K562 (cell line): ENCODE data around the gene VPREB1. TPM values are rescaled to one million over a fixed set of nuclear protein-coding genes. Genes with fewer than 3 reads are reported as not detected.
A peak's percentile ranks its signal among the peaks of the same experiment; 100 is the strongest.

Experiments
- ATAC-seq: fragments of 200-7000 bp; cut with Tn5 transposase; 3 replicates; pipeline ENCODE4 v1.9.1; 2020; ENCODE audit warnings: moderate library complexity
- BruUV-seq: library from RNA; stranded (reverse); fragments of 400-500 nt; replicated peaks from 2 replicates; lab custom pipeline; 2021; lab: Mats Ljungman, UMichigan
- CTCF ChIA-PET: fragments of 300-600 bp; formaldehyde crosslinking; extraction: SDS; loops from one replicate; lab custom pipeline; 2021; ENCODE audit warnings: low intra/inter-chr PET ratio; lab: Yijun Ruan, JAX
- POLR2A ChIA-PET: fragments of 300-600, 350-650 bp; sonication (Branson Sonifier 250); formaldehyde crosslinking; extraction: SDS; loops from one replicate; lab custom pipeline; 2021; ENCODE audit warnings: antibody characterized with exemption, inconsistent platforms; lab: Yijun Ruan, JAX
- DNase-seq, 4 experiments: peaks; one replicate each; pipeline versions ENCODE4 v3.0.0 to v3.0.0-alpha.2; 2011 to 2018; ENCODE audit warnings: low spot score in 3 of 4, mixed read lengths in 3 of 4; ENCODE audit errors: extremely low read depth in 1 of 4
- FAIRE-seq: peaks from 2 replicates; lab custom pipeline; 2011; peaks lifted over from hg19 to GRCh38; lab: Jason Lieb, UNC
- H2AFZ ChIP-seq: 2 replicates; pipeline ENCODE4 v1.6.0; 2011; ENCODE audit warnings: low read depth, low read length, control low read depth, inconsistent platforms
- H3K27ac ChIP-seq: fragments of 200-600 bp; 3 replicates; pipeline ENCODE4 v1.8.0; 2011; ENCODE audit warnings: low read depth, mild to moderate bottlenecking, control low read depth, inconsistent platforms, low read length, moderate library complexity, mixed read lengths; ENCODE audit errors: extremely low read depth
- H3K27me3 ChIP-seq, 2 experiments: fragments of 300-600 bp in 1 of 2; 2 replicates in 1 of 2; 3 replicates in 1 of 2; pipeline versions ENCODE4 v1.6.0 to v1.8.0; 2011; ENCODE audit warnings: inconsistent platforms in 2 of 2, low read length in 2 of 2, mild to moderate bottlenecking in 1 of 2, mixed read lengths in 1 of 2, moderate library complexity in 1 of 2; ENCODE audit not compliant: control insufficient read depth in 2 of 2, insufficient read depth in 2 of 2
- H3K36me3 ChIP-seq: fragments of 300-600 bp; 3 replicates; pipeline ENCODE4 v1.8.0; 2011; ENCODE audit warnings: mild to moderate bottlenecking, low read length, inconsistent platforms; ENCODE audit not compliant: control insufficient read depth, insufficient read depth
- H3K4me1 ChIP-seq, 2 experiments: fragments of 200-600 bp in 1 of 2; replicated peaks in 1 of 2; 2 replicates in 1 of 2; 3 replicates in 1 of 2; pipeline versions ENCODE4 v1.5.1 to v1.8.0; 2011; ENCODE audit warnings: inconsistent platforms in 2 of 2, low read length in 2 of 2, mild to moderate bottlenecking in 1 of 2, mixed read lengths in 1 of 2, moderate library complexity in 1 of 2; ENCODE audit not compliant: control insufficient read depth in 2 of 2, insufficient read depth in 2 of 2
- H3K4me2 ChIP-seq: 2 replicates; pipeline ENCODE4 v1.6.1; 2011; ENCODE audit warnings: low read length, control low read depth, inconsistent platforms, mixed read lengths; ENCODE audit not compliant: insufficient read depth
- H3K4me3 ChIP-seq: fragments of 200-600 bp; sonication (generic), shearing (Covaris generic); 2 replicates; pipeline ENCODE4 v1.5.1; 2016; ENCODE audit warnings: control low read depth, inconsistent platforms
- H3K79me2 ChIP-seq: fragments of 200-600 bp; 3 replicates; pipeline ENCODE4 v1.8.0; 2011; ENCODE audit warnings: low read length, inconsistent platforms; ENCODE audit not compliant: control insufficient read depth, insufficient read depth
- H3K9ac ChIP-seq, 2 experiments: 2 replicates each; pipeline versions ENCODE4 v1.6.0 to v1.6.1; 2011; ENCODE audit warnings: low read depth in 2 of 2, low read length in 2 of 2, control low read depth in 1 of 2, inconsistent platforms in 1 of 2, mild to moderate bottlenecking in 1 of 2, mixed read lengths in 1 of 2; ENCODE audit not compliant: insufficient read depth in 1 of 2
- H3K9me1 ChIP-seq: one replicate; pipeline ENCODE4 v1.6.0; 2011; ENCODE audit warnings: inconsistent platforms, mild to moderate bottlenecking, low read length, moderate library complexity; ENCODE audit not compliant: control insufficient read depth, insufficient read depth
- H3K9me3 ChIP-seq: replicated peaks from 2 replicates; pipeline ENCODE4 v1.5.1; 2011; ENCODE audit warnings: low read depth, low read length, inconsistent platforms; ENCODE audit not compliant: control insufficient read depth, insufficient read depth
- H4K20me1 ChIP-seq: replicated peaks from 2 replicates; pipeline ENCODE4 v1.6.1; 2011; ENCODE audit warnings: low read length, inconsistent platforms, mixed read lengths; ENCODE audit not compliant: control insufficient read depth, insufficient read depth
- CHCHD3 ChIP-seq: fragments of 250-450 bp; sonication (Bioruptor Pico); IDR thresholded peaks from 2 replicates; pipeline ENCODE4 v2.1.2; 2022; ENCODE audit warnings: mild to moderate bottlenecking
- HINFP ChIP-seq: fragments of 450-650 bp; conservative IDR thresholded peaks from 2 replicates; pipeline ENCODE4 v1.6.1; 2016; ENCODE audit warnings: missing genetic modification characterization, low read depth, mild to moderate bottlenecking, control low read depth, missing compliant biosample characterization
- ID3 ChIP-seq, 2 experiments: fragments of 250-450 bp in 1 of 2; fragments of 450-650 bp in 1 of 2; sonication (Bioruptor Pico) in 1 of 2; IDR thresholded peaks; 2 replicates each; pipeline versions ENCODE4 v1.6.1 to v1.8.0; 2016 to 2021; ENCODE audit warnings: mild to moderate bottlenecking in 2 of 2, moderate library complexity in 2 of 2, missing compliant biosample characterization in 1 of 2, missing genetic modification characterization in 1 of 2
- MAZ ChIP-seq, 2 experiments: fragments of 450-650 bp in 1 of 2; sonication (generic) in 1 of 2; formaldehyde crosslinking; IDR thresholded peaks in 1 of 2; conservative IDR thresholded peaks in 1 of 2; 2 replicates each; pipeline versions ENCODE4 v1.4.0 to v1.5.0; 2020; ENCODE audit warnings: mild to moderate bottlenecking in 1 of 2, missing genetic modification reagents in 1 of 2
- NKRF ChIP-seq: fragments of 450-650 bp; IDR thresholded peaks from 2 replicates; pipeline ENCODE4 v1.6.1; 2016; ENCODE audit warnings: borderline replicate concordance
- PRMT5 ChIP-seq: sonication (generic); formaldehyde crosslinking; IDR thresholded peaks from 2 replicates; pipeline ENCODE4 v1.5.0; 2020; ENCODE audit warnings: missing genetic modification reagents
- TFAP4 ChIP-seq: sonication (generic); formaldehyde crosslinking; IDR thresholded peaks from 2 replicates; pipeline ENCODE4 v1.8.0; 2022; ENCODE audit warnings: missing genetic modification reagents, mild to moderate bottlenecking, moderate library complexity, borderline replicate concordance
- WGBS: fragments of 100-300 bp; shearing (Covaris generic); methylation state at CpG from one replicate; pipeline ENCODE4 v1.1.6; 2016; ENCODE audit warnings: low coverage, mixed read lengths; ENCODE audit not compliant: insufficient coverage; ENCODE audit errors: missing lambda C conversion rate; 5-methylcytosine and 5-hydroxymethylcytosine counted together
- in situ Hi-C: fragments of 300-500 bp; cut with MboI; formaldehyde crosslinking; loops from 4 replicates; pipeline ENCODE4 v1.15.0; 2018; ENCODE audit warnings: inconsistent platforms, mixed read lengths
- intact Hi-C: fragments of 100-400 bp; cut with micrococcal nuclease; formaldehyde crosslinking; loops from 2 replicates; pipeline ENCODE4 v1.14.2; 2022
- polyA plus RNA-seq, 8 experiments: library from polyadenylated mRNA; depleted of rRNA in 4 of 8; stranded (reverse) in 5 of 8; unstranded in 3 of 8; fragments of >200 nt; fragmentation: Nextera tagmentation in 2 of 8; fragmentation: Illumina TruSeq in 1 of 8; extraction: Ambion mirVana in 2 of 8; extraction: Trizol in 1 of 8; gene quantifications; 2 replicates each; pipeline versions ENCODE4 v1.2.1 to v1.2.3, GENCODE V29; 2011 to 2014; ENCODE audit warnings: inconsistent platforms in 1 of 8, missing spikeins in 1 of 8
- total RNA-seq, 7 experiments: library from RNA; depleted of rRNA in 6 of 7; stranded (reverse); fragments of >200 nt in 6 of 7; fragmentation: Illumina TruSeq in 2 of 7; extraction: Trizol in 2 of 7; gene quantifications; 2 replicates each; pipeline versions ENCODE4 v1.2.1 to v1.2.3, GENCODE V29; 2011 to 2021; ENCODE audit warnings: low replicate concordance in 1 of 7

Gene VPREB1
- total and polyA plus RNA-seq, 9 of the 15 experiments (the other 6 are each of a cell fraction or from before 2014, with no cell fraction given) = not detected

- FAIRE-seq = no peak
- H3K79me2 ChIP-seq = no peaks in the 10 kb centered on the region
- no peak for TF ChIP-seq MAZ (CRISPR knock-in tag; conservative IDR thresholded peaks at IDR 0.05 in 1 of 2, IDR thresholded peaks at IDR 0.05 in 1 of 2)
- 0 out of 2 replicates have a peak, but pooled peaks have one; percentile 8 for TF ChIP-seq TFAP4 (CRISPR knock-in tag)
- peak; percentile 60; the same call in 1 of the 2 replicates for TF ChIP-seq HINFP (tag)
- peak; percentile 27; the same call in 1 of the 2 replicates for TF ChIP-seq PRMT5
- no peak for TF ChIP-seq NKRF
- TF ChIP-seq CHCHD3 (CRISPR knock-in tag) = peak; percentile 58; the same call in 1 of the 2 replicates
- TF ChIP-seq ID3 (CRISPR knock-in tag; IDR thresholded peaks at IDR 0.05) = 0 out of 2 replicates have a peak, but pooled peaks have one; percentile 14
- no peak for TF ChIP-seq ID3 (tag; IDR thresholded peaks at IDR 0.05)
- TF ChIP-seq, all 486 proteins: peak for 5
- Histone ChIP-seq H3K9me1 (no peaks in the 10 kb centered on the region), H3K9me3 (no peaks in the 10 kb centered on the region), H2AFZ (no peak overlapping the region), H3K4me1 (0 out of 5 replicates have a peak, but pooled peaks cover 0 to 2% of the 10 kb centered on the region in 2 experiments), H3K36me3 (no peaks in the 10 kb centered on the region), H3K4me2 (no peak overlapping the region), H3K27ac (no peak overlapping the region), H3K27me3 (peaks cover 31 to 47% of the 10 kb centered on the region in 2 experiments), H3K4me3 (no peak overlapping the region), H3K9ac (no peak overlapping the region), H4K20me1 (peaks cover 6% of the 10 kb centered on the region)
- ATAC-seq (peak; percentile 7; the same call in 1 of the 3 replicates), DNase-seq (peak in 1 of 4 experiments; percentile 41)
- BruUV-seq = no TSS peak
- intact Hi-C loops (loop anchor here (10.0 kb wide), 1 partner anchor 649 kb away; no protein-coding TSS in a partner anchor), in situ Hi-C loops (loop anchor here (5.0 kb wide), 1 partner anchor 126 kb away; no protein-coding TSS in a partner anchor)
- ChIA-PET POLR2A (interaction anchor here (0.6 to 3.9 kb wide), 13 partner anchors 8 to 195 kb away, joined by 3 to 33 read pairs (median 3); no protein-coding TSS in a partner anchor), CTCF (no interaction called here)
- 2% methylated on average over 5 of the region's 5 CpGs for WGBS
These were observed 28.7 kb upstream of the VPREB1 start for GRCh38 chr22:22215659-22216449.
